ENCODE data around the gene HOXB13. TPM values are rescaled to one million over a fixed set of nuclear protein-coding genes. Genes with fewer than 3 reads are reported as not detected.

The HOXB13 gene
- total and polyA plus RNA-seq, 2 of the 13 experiments (the other 11 are each of a cell fraction or from before 2014, with no cell fraction given): not detected

DNA sequence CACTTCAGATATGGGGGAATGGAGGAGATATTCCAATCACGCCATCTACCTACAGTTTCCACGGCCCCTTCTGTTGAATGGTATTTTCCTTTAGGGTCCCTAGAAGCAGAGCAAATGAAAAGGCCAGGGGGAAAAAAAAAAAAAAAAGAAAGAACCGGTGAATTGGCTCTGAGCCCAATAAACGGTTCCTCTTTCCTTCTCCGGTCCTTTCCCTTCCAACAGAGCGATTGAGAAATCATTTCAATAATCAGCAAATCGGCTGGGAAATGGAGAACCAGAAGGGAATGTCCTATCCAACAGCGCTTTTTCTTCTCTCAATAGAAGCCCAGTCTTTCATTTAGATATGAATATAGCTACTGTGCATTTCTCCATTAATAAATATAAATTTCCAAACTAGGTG, 26.8 kb upstream of the HOXB13 start (continued):
- TF ChIP-seq ZNF639 (CRISPR knock-in tag; conservative IDR thresholded peaks at IDR 0.05) (no peak), ZNF724P (CRISPR knock-in tag; IDR thresholded peaks at IDR 0.05; ENCODE audit: borderline replicate concordance) (no peak), ZBTB26 (CRISPR knock-in tag; IDR thresholded peaks at IDR 0.05; ENCODE audit: borderline replicate concordance) (no peak)

DNA sequence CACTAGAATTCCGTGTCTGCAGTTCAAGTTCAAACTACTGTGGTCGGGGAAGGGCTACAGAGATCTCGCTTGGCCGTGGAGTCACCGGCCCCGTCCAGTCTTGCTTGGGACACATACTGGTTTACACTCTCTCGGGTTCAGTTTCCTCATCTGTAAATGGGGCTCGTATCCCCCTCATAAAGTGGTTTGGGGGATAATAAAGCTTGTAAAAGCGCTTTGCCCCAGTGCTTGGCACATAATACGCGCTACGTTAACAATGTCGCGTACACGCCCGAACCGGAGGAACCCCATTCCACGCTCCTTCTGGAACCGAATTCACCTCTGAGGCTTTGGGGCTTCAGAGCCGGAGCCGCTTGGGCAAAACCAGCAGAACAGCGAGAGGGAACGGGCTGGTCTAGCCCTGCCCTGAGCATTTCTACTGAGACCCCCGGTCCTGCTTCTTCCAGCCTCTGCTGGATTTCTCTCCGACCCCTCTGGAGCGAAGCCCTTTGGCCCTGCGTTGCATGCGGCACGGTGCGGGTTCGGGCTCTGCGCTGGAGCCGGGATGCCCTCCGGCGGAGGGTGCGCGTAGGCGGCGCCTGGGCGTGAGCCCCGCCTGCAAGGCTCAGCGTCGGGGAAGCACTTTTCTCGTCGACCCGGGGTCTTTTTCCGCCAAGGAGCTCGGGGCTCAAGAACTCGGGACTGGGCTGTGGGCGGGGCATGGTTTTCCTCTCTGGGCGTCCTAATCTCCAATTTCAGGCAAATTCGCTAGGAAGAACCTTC, 26.1 kb upstream of the HOXB13 start:
- ChIA-PET POLR2A (no interaction called here), CTCF (ENCODE audit: low intra/inter-chr PET ratio, low total read pairs) (no interaction called here)
- ATAC-seq (peak; percentile 51), FAIRE-seq (no peak), DNase-seq (ENCODE audit: low spot score) (no peak)
- no peaks in the 10 kb centered on the region for H3K9me3 ChIP-seq (ENCODE audit: low read length)
- no peak overlapping the region for H3K27ac ChIP-seq (ENCODE audit: extremely low read length, insufficient read depth, low read length)
- BruUV-seq (replicated peaks): no TSS peak
- H3K36me3 ChIP-seq (replicated peaks in 1 of 2; ENCODE audit: control insufficient read depth in 1 of 2, insufficient read depth in 2 of 2, low read length in 2 of 2): no peaks in the 10 kb centered on the region
- intact Hi-C loops (cut with micrococcal nuclease; ENCODE audit: unreplicated experiment): no loop called here
- peaks cover 40 to 84% of the 10 kb centered on the region in 2 experiments for H3K27me3 ChIP-seq (ENCODE audit: control insufficient read depth in 1 of 2, insufficient read depth in 2 of 2, low read length in 2 of 2)
- WGBS (ENCODE audit: low lambda C conversion rate): 38% methylated on average over 25 of the region's 52 CpGs
- H3K79me2 ChIP-seq (ENCODE audit: insufficient read depth, low read length): no peaks in the 10 kb centered on the region
- H2AFZ ChIP-seq (ENCODE audit: low read length): no peak overlapping the region
- H3K4me2 ChIP-seq (ENCODE audit: low read depth, low read length): 0 out of 2 replicates have a peak overlapping the region, but pooled peaks have one; percentile 6
- no peak overlapping the region for H3K9ac ChIP-seq (ENCODE audit: insufficient read depth, low read depth, low read length)
- H3K4me1 ChIP-seq (ENCODE audit: insufficient read depth, low read length): no peaks in the 10 kb centered on the region
- H4K20me1 ChIP-seq (ENCODE audit: insufficient read depth, low read length): no peaks in the 10 kb centered on the region
- in situ Hi-C loops (cut with HindIII; ENCODE audit: extremely low pct_ligation_motif_present, low pct_unique_long_range_greater_than_20kb): no loop called here
- H3K4me3 ChIP-seq (replicated peaks in 1 of 3; ENCODE audit: insufficient read depth in 1 of 3, low read depth in 2 of 3, low read length in 3 of 3): no peak overlapping the region
- no peak for TF ChIP-seq ZNF598 (CRISPR knock-in tag; IDR thresholded peaks at IDR 0.05; ENCODE audit: borderline replicate concordance)
- 0 out of 2 replicates have a peak, but pooled peaks have one; percentile 19 for TF ChIP-seq EED (CRISPR knock-in tag; IDR thresholded peaks at IDR 0.05)
- TF ChIP-seq FOSL2 (CRISPR knock-in tag; IDR thresholded peaks at IDR 0.05): no peak
- TF ChIP-seq SMC3 (IDR thresholded peaks at IDR 0.05; ENCODE audit: low read length): no peak
- TF ChIP-seq HNRNPLL (IDR thresholded peaks at IDR 0.05; ENCODE audit: low read depth, low read length, poor library complexity, severe bottlenecking): peak; percentile 70
- TF ChIP-seq ZNF629 (CRISPR knock-in tag; conservative IDR thresholded peaks at IDR 0.05): peak; percentile 37; the same call in 1 of the 2 replicates
- no peak for TF ChIP-seq ATF7 (IDR thresholded peaks at IDR 0.05)
- TF ChIP-seq ATF7 (CRISPR knock-in tag; IDR thresholded peaks at IDR 0.05): no peak
- TF ChIP-seq NFE2L1 (CRISPR knock-in tag; IDR thresholded peaks at IDR 0.05; ENCODE audit: borderline replicate concordance): no peak
- 0 out of 2 replicates have a peak, but pooled peaks have one; percentile 7 for TF ChIP-seq ZNF687 (CRISPR knock-in tag; IDR thresholded peaks at IDR 0.05)
- no peak for TF ChIP-seq PATZ1 (CRISPR knock-in tag; IDR thresholded peaks at IDR 0.05)

Data from HepG2 (cell line).